ENCODE measurements around the gene PARD3.

Gene PARD3

GRCh38 chr10:34520510-34520909 is 294.6 kb downstream of the PARD3 start:
- in situ Hi-C loops (cut with MboI; ENCODE audit: low sequenced_read_pairs): no loop called here

GRCh38 chr10:34520084-34520483 is 295.0 kb downstream of the PARD3 start:
- in situ Hi-C loops (cut with MboI; ENCODE audit: low sequenced_read_pairs): no loop called here

GRCh38 chr10:34514290-34514689 is 300.8 kb downstream of the PARD3 start:
- in situ Hi-C loops (cut with MboI; ENCODE audit: low sequenced_read_pairs): no loop called here

GRCh38 chr10:34513636-34514035 is 301.5 kb downstream of the PARD3 start:
- in situ Hi-C loops (cut with MboI; ENCODE audit: low sequenced_read_pairs): no loop called here

- in situ Hi-C loops (cut with MboI; ENCODE audit: low sequenced_read_pairs): no loop called here
Measured at GRCh38 chr10:34507217-34507616, 307.9 kb downstream of the PARD3 start.

GRCh38 chr10:34506786-34507185 is 308.3 kb downstream of the PARD3 start:
- in situ Hi-C loops (cut with MboI; ENCODE audit: low sequenced_read_pairs): no loop called here

- in situ Hi-C loops (cut with MboI; ENCODE audit: low sequenced_read_pairs): no loop called here
Measured at GRCh38 chr10:34505338-34505737, 309.8 kb downstream of the PARD3 start.

- in situ Hi-C loops (cut with MboI; ENCODE audit: low sequenced_read_pairs): no loop called here
Measured at GRCh38 chr10:34504534-34504933, 310.6 kb downstream of the PARD3 start.

- in situ Hi-C loops (cut with MboI; ENCODE audit: low sequenced_read_pairs): no loop called here
Measured at GRCh38 chr10:34503704-34504103, 311.4 kb downstream of the PARD3 start.

- in situ Hi-C loops (cut with MboI; ENCODE audit: low sequenced_read_pairs): no loop called here
Measured at GRCh38 chr10:34499612-34500279, 315.4 kb downstream of the PARD3 start.

- in situ Hi-C loops (cut with MboI; ENCODE audit: low sequenced_read_pairs): no loop called here
Measured at GRCh38 chr10:34498821-34499220, 316.3 kb downstream of the PARD3 start.

GRCh38 chr10:34495938-34496337 is 319.2 kb downstream of the PARD3 start:
- in situ Hi-C loops (cut with MboI; ENCODE audit: low sequenced_read_pairs): no loop called here

GRCh38 chr10:34494012-34494411 is 321.1 kb downstream of the PARD3 start:
- in situ Hi-C loops (cut with MboI; ENCODE audit: low sequenced_read_pairs): no loop called here

GRCh38 chr10:34492081-34492480 is 323.0 kb downstream of the PARD3 start:
- in situ Hi-C loops (cut with MboI; ENCODE audit: low sequenced_read_pairs): no loop called here

GRCh38 chr10:34491678-34492077 is 323.4 kb downstream of the PARD3 start:
- in situ Hi-C loops (cut with MboI; ENCODE audit: low sequenced_read_pairs): no loop called here

- in situ Hi-C loops (cut with MboI; ENCODE audit: low sequenced_read_pairs): no loop called here
Measured at GRCh38 chr10:34489973-34490745, 324.9 kb downstream of the PARD3 start.

GRCh38 chr10:34489411-34489810 is 325.7 kb downstream of the PARD3 start:
- in situ Hi-C loops (cut with MboI; ENCODE audit: low sequenced_read_pairs): no loop called here

GRCh38 chr10:34488476-34489130 is 326.5 kb downstream of the PARD3 start:
- in situ Hi-C loops (cut with MboI; ENCODE audit: low sequenced_read_pairs): no loop called here

GRCh38 chr10:34486008-34486407 is 329.1 kb downstream of the PARD3 start:
- in situ Hi-C loops (cut with MboI; ENCODE audit: low sequenced_read_pairs): no loop called here

- in situ Hi-C loops (cut with MboI; ENCODE audit: low sequenced_read_pairs): no loop called here
Measured at GRCh38 chr10:34484164-34484563, 330.9 kb downstream of the PARD3 start.

- in situ Hi-C loops (cut with MboI; ENCODE audit: low sequenced_read_pairs): no loop called here
Measured at GRCh38 chr10:34480345-34480744, 334.8 kb downstream of the PARD3 start.
